HG02885 (cell line): Measurements from ENCODE around the gene RNF167.

Source experiments
- ATAC-seq: cut with Tn5 transposase; IDR thresholded peaks from one replicate; pipeline ENCODE4 v1.9.1; 2021; ENCODE audit warnings: mild to moderate bottlenecking; ENCODE audit not compliant: unreplicated experiment, poor library complexity

RNF167 gene

DNA sequence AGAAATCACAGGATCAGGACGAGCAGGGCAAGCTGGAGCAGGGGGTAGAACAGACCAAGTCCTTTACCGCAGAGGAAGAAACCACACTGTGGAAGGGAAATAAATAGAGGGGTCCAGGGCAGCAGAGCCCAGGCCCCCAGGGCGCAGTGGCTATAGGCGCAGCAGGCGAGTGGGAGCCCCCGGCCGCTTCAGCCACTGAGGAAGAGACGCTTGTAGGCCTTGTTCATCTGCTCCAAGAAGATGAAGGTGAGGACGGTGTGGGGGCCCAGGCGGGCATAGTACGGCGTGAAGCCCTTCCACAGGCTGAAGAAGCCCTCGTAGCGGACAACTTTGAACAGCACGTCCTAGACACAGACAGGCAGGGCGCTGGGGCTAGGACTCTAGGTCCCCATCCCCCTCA is 2.5 kb upstream of the RNF167 start:
- ATAC-seq = no peak

DNA sequence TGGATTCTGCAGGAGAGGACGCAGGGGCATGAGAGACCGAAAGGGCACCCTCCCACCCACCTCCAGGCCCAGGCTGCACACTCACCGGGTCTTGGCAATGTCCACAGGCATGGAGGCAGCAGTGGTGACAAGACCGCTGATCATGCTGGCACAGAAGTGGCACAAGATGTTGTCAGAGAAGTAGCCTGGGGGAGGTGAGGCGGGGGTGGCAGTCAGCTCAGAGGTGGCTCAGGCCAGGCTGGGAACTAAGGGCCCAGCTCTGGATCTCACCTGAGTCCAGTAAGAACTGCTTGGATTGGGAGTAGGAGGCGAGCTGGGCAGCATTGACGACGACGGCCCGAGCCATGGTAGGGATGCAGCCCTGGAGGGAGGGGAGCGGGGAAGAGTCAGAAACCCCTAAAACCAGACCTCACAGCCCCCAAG is 2.0 kb upstream of the RNF167 start:
- no peak for ATAC-seq

DNA sequence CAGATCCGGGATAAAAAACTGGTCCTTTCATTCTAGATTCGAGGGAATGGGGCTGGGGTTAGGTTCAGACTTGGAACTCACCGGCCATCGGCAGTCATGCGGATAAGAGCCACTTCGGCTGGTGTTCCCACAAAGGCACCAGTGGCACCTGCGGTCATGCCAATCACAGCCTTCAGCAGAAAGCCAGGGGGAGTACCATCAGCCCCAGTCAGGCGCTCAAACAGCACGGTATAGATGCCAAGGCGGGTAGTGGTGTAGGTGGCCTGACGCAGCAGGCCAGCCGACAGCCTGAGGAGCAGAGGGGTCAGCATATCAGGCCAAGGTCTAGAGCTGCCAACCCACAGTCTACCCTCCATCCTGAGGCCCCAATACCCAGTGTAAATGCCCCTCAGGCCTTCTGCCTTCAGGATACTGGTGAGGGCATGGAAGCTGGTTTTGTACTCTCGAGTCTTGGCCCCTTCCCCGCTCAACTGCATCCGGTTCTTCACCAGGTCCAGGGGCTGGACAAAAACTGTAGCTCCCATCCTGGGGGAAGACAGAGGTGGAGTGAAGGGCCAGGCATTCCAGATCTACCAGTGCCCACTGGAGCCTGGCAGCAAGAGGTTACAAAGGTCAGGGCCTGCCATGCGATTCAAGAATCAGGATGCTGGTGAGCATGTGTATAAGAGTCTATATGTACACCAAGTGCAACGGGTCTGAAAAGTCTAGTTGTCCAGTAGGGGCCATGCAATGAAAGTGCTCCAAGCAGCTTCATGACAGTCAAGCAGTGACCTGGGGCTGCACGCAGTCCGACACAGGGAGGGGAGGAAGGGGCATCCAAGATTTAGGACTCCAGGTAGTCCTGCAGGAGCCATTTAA is 1.2 kb upstream of the RNF167 start:
- no peak for ATAC-seq

DNA sequence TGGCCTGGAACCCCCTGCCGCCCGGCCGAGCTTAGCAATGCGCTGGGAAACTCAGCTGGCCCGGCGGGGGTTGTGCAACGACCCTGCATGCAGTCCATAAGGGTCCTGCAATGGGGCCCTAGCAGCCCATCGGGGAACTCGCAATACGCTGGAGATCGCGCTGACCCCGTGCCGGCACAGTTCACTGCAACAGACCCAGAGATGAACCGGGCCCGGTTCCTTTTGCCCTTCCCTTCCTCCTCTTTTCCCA is 597 bp upstream of the RNF167 start:
- ATAC-seq = peak; percentile 6

DNA sequence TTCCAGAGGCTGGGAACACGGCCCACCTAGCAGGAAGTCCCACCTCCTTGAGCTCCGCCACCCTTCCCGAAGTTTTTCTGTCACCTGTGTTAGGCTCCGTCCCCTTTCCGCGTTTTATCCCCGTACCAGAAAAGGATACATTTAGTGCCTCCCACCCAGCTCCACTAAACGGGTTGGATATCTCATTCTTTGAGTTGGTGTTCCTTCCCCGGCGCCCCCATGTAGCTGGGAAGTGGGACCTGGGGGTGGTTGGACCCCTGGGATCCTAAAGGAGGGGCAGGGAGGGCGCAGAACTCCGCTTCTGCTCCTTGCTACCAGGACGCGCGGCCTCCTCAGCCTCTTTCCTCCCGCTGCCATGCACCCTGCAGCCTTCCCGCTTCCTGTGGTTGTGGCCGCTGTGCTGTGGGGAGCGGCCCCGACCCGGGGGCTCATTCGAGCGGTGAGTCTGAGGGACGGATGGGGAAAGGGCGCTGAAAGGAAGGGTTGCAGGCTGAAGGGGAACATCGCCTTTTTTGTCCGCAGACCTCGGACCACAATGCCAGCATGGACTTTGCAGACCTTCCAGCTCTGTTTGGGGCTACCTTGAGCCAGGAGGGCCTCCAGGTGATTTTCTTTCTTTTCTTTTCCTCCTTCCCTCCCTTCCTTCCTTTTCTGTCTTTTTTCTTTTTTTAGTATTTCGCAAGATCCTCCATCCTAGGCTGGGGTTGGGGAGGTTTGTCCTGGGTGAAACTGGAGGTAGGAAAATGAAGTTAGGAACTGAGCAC is 669 bp downstream of the RNF167 start:
- no peak for ATAC-seq

DNA sequence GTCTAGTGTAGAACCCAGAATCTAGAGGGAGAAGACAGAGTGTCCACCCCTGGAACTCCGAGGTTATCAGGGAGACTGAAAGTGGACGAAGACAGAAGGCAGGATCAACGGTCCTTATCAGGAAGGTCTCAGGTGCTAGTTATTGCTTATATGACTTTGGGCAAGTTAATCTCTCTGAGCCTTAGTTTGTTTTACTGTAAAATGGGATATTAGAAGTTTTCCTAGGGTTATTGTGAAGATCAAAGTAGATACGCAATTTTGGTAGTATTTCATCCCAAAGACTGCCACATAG is 1.2 kb downstream of the RNF167 start:
- ATAC-seq = no peak

DNA sequence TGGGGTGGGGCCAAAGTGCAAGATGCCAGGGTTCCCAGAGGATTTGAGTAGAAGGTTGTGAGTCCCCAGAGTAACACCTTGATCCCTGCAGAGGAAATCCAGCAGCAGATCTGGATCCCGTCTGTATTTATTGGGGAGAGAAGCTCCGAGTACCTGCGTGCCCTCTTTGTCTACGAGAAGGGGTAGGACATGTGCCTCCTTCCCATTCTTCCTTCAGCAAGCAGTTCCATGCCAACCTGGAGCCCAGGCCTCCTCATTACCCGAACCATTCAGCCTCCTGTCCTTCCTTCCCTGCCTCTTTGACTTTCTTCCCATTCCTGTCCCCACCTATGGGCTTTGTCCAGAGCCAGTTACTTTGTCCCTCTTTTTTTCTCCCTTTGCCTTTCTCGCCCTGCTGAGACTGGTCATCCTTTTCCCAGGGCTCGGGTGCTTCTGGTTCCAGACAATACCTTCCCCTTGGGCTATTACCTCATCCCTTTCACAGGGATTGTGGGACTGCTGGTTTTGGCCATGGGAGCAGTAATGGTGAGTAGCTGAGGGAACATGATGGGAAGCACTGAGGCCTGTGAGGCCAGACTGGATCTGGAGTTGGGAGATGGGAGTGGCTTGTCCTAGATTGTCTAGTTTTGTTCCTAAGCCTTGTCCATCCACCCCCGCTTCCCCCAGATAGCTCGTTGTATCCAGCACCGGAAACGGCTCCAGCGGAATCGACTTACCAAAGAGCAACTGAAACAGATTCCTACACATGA is 2.9 kb downstream of the RNF167 start:
- ATAC-seq = no peak

DNA sequence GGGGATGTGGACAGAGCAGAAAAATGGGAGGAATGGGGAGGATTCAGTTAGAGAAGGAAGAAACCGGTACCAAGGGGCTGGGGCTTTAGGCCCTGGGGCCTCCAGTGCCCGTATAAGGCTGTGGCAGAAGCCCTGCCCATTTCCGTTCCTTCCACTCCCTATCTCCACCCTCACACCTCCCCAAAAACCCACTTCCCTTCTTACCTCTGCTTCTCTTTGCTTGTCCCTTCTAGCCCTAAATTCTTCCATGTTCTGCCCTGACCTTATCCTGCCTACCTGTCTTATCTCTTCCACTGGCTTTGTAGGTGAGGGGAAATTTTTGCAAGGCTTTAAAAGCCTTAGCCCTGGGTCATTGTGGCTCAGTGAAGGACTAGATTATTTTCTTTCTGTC is 4.1 kb downstream of the RNF167 start:
- no peak for ATAC-seq

DNA sequence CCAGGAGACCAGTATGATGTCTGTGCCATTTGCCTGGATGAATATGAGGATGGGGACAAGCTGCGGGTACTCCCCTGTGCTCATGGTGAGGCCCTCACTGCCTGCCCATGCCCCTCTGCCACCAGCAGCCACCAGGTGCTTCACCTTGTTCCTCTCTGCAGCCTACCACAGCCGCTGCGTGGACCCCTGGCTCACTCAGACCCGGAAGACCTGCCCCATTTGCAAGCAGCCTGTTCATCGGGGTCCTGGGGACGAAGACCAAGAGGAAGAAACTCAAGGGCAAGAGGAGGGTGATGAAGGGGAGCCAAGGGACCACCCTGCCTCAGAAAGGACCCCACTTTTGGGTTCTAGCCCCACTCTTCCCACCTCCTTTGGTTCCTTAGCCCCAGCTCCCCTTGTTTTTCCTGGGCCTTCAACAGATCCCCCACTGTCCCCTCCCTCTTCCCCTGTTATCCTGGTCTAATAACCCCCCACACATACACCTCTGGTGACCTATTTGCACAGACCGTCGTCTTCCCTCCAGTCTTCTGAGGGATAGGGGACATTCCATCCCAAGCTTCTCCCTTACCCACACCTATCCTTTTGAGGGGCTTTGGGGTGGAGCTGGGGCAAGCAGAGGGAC is 4.6 kb downstream of the RNF167 start:
- ATAC-seq = no peak

DNA sequence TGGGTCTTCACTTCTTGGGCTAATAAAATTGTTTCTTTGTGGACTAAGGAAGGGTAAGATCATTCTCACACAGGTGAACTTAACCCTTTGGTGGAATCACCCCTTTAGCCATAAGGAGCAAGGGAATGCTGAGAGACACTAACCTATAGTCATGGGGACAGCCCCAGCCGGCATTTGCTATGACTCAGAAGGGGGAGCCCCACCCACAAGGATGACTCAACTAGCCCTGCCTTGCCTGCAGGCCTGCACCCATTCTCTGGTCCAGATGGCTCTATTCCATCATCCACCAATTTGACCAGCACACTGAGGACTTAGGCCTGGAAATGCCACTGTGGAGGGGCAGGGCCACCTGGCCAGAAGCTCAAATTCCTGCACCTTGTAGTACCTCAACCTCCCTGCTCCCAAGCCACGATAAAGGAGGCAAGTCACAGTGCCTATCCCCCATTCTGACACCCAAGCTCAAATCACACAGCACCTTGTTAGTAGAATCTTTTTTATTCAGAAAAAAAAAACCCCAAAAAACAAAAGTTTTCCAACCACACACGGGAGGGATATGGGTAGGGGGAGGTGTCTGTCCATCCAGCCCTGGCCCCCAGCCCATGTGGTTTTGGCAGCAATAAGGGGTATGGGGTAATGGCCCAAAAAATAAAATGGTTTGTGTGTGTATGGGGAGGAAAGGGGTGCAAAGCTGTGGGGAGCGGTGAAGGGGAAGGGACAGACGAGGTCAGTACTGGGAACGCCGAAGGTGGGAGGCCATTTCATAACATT is 5.3 kb downstream of the RNF167 start:
- peak; percentile 21 for ATAC-seq

DNA sequence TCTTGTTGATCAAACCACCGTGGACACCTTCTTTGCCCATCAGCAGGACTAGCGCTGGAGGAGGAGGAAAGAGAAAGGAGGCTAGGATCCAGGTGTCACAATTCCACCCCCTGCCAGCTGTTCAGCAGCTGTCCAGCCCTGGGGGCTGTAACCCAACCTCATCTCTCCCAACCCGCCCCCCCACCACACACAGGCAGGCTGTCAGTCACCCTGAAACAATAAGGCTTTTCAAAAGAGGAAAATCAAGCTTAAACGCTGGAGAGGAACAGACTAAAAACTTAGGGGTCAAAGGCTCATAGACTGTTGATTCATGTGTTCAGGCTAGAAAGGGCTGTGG is 5.8 kb downstream of the RNF167 start:
- no peak for ATAC-seq

DNA sequence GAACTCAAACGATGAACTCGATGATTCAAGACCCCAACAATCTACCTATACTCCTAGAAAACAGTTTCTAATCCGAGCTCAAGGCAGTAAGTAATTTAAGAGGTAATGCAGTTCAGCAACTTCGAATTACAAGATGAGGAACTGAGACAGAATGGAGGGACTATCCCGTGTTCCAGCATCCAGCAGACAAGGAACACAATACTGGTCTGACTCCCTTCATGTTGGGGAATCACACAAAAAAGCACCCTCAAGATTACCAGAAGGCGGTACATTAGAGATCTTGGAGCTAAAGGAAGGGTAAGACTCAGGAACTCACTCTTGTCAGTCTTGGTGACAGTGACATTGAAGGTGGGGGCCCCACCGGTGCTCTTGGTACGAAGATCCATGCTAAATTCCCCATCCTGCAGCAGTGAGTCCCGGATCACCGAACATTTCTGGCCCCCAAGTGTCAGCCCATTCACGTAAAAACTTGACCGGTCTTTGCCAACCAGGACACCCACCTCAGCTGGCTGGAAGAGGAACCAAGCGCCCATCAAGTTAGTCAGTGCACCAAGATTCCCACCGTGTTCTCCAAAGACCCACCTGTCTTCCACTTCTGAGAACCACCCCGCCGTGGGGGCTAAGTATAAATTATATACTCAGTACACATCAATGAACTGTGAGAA is 6.4 kb downstream of the RNF167 start:
- ATAC-seq = no peak

DNA sequence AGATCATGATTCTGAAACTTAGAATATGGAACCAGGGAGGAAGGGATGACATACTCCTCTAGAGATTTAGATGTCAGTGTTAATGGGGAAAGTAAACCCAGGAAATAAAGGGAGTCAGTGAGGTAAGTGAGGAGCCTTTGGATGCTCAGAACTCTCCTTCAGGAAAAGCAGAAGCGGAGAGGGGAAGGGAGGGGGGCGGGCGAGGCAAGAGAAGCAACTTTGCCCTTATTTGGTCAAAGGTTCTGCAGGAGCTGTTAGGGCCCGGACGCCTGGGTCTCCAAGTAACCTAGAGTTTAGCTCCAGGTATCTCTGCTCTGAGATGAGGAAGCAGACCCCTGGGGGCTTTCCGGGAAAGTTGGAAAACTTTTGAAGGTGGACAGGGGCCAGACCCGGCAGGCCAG is 6.9 kb downstream of the RNF167 start:
- ATAC-seq = no peak

DNA sequence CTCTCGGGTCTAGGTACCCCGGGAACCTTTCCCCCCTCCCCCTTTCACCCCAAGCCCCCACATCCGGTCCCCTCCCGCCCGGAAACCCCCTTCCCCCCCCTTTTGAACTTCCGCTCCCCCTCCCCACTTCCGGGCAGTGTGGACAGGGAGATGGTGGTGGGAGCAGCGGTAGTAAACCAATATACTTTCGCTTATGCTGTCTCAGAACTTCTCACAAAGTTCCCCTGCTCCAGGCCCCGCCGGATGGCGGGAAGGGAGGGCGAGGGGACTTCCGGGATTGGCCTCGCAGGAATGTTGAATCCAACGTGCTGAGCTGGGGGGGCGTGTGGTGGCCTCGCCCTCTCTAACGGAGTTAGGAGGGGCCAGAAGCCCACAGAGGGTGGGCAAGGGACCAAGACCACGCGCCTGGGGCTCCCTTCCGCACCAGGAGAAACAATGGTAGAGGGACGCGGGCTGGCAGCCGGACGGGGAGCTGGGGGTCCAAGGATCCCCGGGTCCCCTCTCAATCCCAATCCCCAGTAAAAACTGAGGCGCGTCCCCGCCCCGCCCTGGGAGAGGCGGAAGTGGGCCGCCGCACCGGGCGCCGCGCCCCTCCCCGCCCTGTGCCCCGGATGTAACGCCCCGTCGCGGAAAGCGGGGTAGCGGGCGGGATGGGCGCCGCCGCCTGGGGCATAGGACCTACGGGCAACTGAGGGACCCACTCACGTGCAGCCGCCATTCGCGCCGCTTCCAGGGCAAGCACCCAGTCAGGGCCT is 7.5 kb downstream of the RNF167 start:
- ATAC-seq = peak; percentile 13

DNA sequence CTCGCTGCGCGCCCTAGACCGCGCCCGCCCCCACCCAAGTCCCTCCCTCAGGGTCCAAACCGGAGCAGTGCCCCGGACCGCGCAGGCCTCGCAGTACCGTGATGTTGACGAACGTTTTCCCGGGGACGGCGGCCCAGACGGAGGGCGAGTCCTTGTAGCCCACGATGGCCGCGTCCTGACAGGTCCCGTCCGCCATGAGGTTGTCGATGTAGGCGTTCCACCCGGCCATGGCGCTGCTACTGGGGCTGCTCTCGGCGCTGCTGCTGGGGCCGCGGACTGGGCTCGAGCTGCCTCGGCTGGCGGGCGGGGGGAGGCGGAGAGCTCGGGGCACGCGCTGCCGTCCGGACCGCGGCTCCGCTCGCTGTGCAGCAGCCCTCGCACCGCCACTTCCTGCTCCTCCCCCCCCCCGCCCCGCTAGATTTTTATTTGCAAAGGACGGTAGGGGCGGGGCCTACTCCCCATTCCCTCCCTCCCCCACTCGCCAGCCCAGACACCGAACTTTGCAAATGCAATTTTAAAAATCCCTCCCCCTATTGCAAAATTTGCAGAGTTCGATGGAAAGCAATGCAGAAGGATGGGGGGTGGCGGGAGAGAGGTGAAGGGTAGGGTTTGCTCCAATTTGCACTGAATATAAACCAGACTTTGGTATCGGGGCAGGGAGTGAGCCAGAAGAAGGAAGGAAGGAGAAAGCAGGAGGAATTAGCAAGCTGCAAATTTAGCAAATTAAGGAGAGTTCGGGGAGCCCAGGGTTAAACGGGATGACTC is 8.3 kb downstream of the RNF167 start, which contains the start of gene PFN1:
Gene PFN1, minus strand, starts transcription at position 365 of the 765 bp plus-strand sequence. Its CDS starts 136 bp downstream, at position 229.
- peak; percentile 27 for ATAC-seq

DNA sequence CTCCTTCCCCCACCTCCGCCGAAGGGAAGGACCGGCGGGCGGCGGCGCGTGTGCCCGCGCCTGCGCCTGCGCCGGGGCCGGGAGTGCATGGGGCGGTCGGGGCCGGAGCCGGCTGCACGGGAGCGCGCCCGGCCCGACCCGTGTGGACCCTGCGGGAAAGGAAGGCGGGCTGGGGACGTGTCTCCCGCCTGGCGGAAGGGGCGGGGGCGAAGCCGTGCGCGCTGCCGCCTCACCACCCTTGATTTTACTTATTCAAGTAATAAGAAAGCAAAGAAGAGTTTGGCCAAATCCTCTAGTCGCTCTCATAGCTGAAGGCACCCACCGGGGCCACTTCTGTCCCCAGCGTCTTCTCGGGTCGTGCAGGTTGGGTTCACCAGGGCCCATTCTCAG is 8.9 kb downstream of the RNF167 start:
- peak; percentile 44 for ATAC-seq

DNA sequence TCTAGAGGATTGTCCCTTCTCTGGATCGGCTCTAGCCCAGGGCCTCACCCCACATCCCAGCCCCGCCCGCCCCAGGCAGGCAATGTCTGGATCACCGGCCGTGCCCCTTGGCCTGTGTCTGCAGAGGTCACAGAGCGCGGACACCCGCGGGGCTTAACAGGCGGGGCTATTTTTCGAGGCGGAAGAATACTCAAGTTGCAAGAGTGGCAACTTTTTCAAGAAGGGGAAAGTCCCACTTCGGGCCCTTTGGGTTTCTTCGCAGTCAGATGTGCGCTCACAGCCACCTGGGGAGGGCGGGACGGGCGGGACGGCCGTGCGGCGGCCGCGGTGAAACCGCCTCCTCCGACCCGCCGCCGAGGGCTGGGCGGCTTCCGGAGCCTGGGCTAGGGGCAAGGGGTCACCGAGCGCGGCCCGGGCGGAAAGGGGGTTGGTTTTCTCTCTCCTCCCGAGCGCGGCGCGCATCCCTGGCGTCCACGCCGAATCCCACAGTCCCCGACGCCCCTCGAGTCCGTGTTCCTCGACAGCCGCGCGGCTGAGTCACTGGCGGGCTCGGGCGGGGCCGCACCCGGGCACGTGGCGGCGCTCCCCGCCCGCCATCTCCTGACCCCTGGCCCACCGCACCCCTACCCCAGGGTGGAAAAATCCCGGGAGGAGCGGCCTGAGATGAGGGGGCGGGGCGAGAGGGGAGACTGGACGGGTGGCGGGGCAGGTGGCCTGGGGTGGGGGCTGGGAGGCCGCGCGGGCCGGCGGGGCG is 9.4 kb downstream of the RNF167 start:
- ATAC-seq = peak; percentile 30
